ENCODE measurements around the gene QRICH1.

Gene QRICH1

DNA sequence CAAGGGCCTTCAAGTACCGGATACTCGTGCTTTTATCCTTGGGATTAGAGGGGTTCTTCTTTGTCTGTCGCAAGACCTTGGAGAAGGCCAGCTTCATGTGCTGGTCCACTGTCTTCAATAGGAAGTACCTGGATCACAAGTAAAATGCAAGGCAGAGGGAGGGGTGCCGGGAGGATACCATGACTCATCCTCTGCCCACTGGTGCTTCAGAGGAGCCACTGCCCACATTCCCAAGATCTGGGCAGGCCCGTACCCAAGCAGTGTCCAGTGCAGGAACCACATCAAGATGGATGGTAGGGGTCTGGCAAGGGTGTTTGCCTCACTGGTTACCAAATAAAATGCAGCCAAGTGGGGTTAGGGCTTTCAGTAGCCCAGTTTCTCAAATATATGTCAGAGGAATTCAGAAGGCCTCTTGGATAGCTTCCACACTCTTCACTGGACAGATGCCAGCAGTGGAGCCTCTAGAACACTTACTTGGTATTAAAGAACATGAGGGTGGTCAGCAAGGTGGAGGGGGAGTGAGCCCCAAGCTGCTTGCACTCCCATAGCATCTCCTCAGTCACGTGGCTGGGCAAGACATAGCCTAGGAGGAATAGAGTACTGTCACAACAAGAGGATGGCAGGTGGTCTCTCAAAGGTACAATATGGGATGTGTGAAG is 61.1 kb downstream of the QRICH1 start:
- DNase-seq: no peak

DNA sequence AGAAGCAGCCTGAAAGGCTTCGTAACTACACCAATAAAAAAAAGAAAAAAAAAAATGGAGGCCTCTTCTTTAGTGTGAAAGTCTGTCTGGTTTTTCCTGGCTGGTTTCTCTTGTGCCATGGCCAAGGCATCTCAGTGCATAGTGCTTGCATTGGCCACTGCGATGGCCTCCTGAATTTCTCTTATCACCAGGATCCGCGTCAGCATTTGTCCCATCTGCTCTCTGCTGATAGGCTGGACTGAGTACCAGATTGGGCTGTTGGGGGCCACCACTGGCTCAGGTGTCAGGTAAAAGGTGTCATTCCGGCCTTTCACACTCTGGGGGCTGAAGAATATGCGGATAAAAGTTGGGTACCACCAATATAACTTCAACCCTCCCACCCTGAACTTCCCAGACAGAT is 63.5 kb downstream of the QRICH1 start:
- DNase-seq: no peak

GRCh38 chr3:49029563-49029884 is 64.3 kb downstream of the QRICH1 start:
- no peak for DNase-seq

- no peak for DNase-seq
Measured at GRCh38 chr3:49028673-49029562, 65.0 kb downstream of the QRICH1 start, which contains the start of gene IMPDH2. TSS of gene IMPDH2 (minus strand) at chr3:49029398. CDS start at chr3:49029350, 48 bp downstream.

- no peak for DNase-seq
Measured at GRCh38 chr3:49028298-49028672, 65.6 kb downstream of the QRICH1 start.

GRCh38 chr3:49027634-49028033 is 66.2 kb downstream of the QRICH1 start:
- DNase-seq: no peak

- no peak for DNase-seq
Measured at GRCh38 chr3:49026536-49026935, 67.3 kb downstream of the QRICH1 start.

GRCh38 chr3:49025793-49026520 is 67.9 kb downstream of the QRICH1 start:
- no peak for DNase-seq

DNA sequence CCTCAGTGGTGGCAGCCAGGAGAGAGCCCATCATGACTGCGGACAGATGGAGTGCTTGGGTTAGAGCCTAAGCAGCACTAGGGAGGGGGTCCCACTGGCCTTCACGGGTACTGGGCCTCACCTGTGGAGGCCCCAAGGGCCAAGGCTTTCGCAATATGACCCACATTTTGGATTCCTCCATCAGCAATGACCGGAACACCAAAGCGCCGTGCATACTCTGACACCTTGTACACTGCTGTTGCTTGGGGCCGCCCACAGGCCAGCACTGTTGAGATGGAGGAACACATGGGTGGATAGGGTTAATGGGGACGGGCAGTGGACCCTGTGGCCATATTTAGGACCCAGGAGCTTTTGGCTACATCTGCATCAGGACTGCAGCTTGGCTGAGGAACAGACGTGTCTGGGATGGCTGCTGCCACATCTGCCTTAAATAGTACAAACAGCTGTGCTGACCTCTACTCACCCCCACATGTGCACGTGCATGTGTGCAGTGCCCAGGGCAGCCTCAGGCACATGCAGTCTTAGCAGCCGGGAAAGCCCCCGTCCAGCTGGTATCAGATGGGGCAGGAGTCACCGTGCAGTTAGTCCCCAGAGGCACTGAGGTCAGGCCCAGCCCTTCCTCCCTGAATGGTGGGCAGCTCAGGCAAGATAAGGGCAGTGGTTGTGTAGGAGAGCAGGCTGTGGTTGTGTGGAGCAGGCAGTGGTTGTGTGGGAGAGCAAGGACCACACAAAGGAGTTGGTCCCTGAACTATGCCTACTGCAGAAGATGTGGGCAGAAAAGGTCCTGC is 68.7 kb downstream of the QRICH1 start:
- no peak for DNase-seq

GRCh38 chr3:49024449-49024848 is 69.4 kb downstream of the QRICH1 start:
- no peak for DNase-seq

GRCh38 chr3:49023775-49024174 is 70.1 kb downstream of the QRICH1 start:
- no peak for DNase-seq

- no peak for DNase-seq
Measured at GRCh38 chr3:49022688-49023171, 71.1 kb downstream of the QRICH1 start.

GRCh38 chr3:49021813-49022687 is 71.8 kb downstream of the QRICH1 start, which contains the start of gene NDUFAF3:
TSS of gene NDUFAF3 (plus strand) at chr3:49022121. CDS start at chr3:49022145, 24 bp downstream.
- peak; percentile 93 for DNase-seq

DNA sequence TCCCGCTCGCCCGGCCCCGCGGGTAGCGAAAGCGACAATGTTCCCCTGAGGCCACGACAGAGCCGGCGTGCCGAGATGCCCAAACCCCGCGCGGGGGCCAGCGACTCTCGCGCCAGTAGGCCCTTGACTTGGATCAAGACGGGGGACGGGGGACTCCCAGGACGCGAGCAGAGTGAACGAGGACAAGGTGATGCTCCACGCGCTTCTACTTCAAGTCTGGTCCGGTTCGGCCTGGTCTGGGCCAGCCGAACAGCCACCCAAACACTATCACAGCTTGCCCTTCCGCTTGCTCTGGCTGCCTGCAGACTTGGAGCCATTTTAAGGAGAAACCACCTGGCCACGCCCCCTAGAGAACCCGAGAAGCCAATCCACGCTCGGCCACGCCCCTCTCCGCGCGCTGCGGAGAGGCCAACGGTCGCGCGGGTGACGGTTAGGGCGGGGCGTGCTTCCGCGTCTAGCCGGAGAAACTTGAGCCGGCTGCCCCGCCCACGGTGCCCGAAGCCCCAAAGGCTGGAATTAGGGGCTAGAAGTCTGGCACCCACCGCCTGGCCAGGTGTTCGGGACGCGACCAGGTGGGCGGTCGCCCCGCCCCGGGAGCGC is 72.6 kb downstream of the QRICH1 start:
- peak; percentile 95 for DNase-seq

DNA sequence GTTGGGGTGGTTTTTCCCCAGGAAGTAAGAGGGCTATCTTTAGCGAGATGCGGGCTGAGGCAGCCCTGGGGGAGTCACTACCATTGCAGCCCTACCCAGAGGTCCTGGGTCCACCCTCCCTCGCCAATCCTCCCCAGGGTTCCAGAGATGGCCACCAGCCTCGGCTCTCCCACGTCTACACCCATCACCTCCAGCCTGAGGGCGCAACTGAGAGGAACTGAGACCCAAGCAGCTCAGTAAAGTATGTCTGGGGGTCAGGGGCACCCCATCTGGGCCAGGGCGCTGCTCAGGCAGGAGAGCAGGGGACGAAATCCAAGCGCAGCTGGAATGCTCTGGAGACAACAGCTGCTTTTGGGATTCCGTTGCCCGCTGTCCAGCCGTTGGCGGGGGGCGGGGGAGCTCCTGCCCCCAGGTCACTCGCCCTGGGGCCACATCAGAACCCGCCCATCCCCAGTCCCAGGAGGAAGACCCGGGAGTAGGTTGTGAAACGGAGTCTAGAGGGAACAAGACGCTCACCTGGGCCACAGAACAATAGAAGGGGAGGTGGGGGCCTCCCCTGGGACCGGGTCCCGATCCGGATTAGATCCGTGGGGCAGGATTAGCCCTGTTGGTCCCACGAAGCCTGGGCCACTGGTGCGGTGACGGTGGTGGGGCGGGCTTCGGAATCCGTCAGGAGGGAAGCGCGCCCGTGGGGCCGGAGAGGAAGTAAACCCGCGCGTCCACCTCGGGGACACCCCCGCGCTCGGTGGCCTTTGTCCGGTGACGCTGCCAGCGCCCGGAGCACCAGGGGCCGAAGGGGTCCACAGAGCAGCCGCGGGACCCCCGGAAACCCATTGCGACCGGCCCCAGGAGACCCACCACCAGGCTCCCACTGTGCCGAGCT is 73.3 kb downstream of the QRICH1 start:
- DNase-seq: peak; percentile 59

DNA sequence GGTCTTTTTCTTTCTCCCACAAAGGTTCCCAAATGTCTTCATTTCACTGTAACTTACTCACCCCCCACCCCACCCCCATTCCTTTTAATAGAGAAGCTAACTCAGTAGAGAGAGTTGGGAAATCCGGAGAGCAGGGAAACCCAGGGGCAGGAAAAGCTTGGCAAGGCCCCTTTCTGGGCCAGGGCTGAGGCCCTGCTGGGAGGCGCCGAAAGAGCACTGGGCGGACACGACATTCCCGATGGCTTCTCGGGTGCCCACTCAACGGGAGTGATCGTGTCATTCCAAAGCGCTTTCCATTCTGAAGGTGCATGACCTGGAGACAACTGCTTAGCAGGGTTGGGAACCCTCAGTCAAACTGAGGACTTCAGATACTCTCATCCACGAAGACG is 73.9 kb downstream of the QRICH1 start:
- DNase-seq: no peak

DNA sequence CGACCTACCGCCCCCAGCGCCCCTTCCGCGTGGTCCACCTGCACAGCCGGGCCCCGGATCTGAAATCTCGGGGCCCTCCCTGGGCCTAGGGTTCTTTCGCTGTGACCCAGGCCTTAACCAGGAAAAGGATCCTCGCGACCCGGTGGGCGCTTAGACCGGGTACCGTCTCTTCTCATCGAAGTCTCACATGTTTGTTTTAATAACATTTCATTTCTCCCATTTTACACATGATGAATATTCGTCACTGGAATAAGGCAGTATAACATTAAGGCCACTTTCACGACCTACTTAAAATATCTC is 75.2 kb downstream of the QRICH1 start:
- no peak for DNase-seq

GRCh38 chr3:49017971-49018706 is 75.7 kb downstream of the QRICH1 start, which contains the start of gene DALRD3:
TSS of gene DALRD3 (minus strand) at chr3:49018580. CDS start at chr3:49018564, 16 bp downstream.
- DNase-seq: peak; percentile 78

GRCh38 chr3:49017229-49017970 is 76.5 kb downstream of the QRICH1 start:
- DNase-seq: peak; percentile 39

Measured in 8988T (cell line).